OCI-LY7 (cell line): ENCODE measurements around the gene ITGA8.

Source experiments
- EZH2phosphoT487 ChIP-seq: fragments of 200-600 bp; sonication (generic); IDR thresholded peaks from 2 replicates; pipeline ENCODE4 v1.6.1; 2018; ENCODE audit warnings: low read depth, borderline replicate concordance, mild to moderate bottlenecking, mixed run types, antibody characterized with exemption, low read length, moderate library complexity, mixed read lengths
- TF ChIP-seq, protein P1 (sequence below): fragments of 200-600 bp; sonication (generic); conservative IDR thresholded peaks from 2 replicates; pipeline ENCODE4 v1.5.1; 2014; ENCODE audit warnings: mild to moderate bottlenecking, antibody characterized with exemption, low read length, moderate library complexity, mixed read lengths

DNA sequence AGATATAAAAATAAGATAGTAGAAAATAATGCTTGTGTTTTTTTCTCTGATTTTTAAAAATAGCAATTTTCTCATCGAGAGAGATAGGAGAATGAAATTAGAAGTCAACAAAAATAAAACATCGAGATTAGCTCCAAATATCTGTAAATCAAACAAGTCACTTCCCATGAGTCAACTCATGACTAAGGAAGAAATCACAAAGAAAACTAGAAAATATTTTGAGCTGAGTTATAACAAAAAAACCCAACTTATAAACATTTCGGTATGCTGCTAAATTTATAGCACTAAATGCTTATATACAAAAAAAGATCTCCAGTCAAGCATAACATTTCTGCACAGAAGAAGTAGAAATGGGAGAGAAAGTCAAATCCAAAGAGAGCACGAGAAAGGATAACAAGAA is 140.1 kb downstream of the ITGA8 start:
- TF ChIP-seq, protein P1, sequence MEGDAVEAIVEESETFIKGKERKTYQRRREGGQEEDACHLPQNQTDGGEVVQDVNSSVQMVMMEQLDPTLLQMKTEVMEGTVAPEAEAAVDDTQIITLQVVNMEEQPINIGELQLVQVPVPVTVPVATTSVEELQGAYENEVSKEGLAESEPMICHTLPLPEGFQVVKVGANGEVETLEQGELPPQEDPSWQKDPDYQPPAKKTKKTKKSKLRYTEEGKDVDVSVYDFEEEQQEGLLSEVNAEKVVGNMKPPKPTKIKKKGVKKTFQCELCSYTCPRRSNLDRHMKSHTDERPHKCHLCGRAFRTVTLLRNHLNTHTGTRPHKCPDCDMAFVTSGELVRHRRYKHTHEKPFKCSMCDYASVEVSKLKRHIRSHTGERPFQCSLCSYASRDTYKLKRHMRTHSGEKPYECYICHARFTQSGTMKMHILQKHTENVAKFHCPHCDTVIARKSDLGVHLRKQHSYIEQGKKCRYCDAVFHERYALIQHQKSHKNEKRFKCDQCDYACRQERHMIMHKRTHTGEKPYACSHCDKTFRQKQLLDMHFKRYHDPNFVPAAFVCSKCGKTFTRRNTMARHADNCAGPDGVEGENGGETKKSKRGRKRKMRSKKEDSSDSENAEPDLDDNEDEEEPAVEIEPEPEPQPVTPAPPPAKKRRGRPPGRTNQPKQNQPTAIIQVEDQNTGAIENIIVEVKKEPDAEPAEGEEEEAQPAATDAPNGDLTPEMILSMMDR, result no peak
- no peak for TF ChIP-seq EZH2phosphoT487
